ENCODE results near the gene SV2B. TPM values are rescaled to one million over a fixed set of nuclear protein-coding genes. Genes with fewer than 3 reads are reported as not detected.

Gene SV2B
- polyA plus RNA-seq, 2 donors: 0.02 to 0.07 TPM

DNA sequence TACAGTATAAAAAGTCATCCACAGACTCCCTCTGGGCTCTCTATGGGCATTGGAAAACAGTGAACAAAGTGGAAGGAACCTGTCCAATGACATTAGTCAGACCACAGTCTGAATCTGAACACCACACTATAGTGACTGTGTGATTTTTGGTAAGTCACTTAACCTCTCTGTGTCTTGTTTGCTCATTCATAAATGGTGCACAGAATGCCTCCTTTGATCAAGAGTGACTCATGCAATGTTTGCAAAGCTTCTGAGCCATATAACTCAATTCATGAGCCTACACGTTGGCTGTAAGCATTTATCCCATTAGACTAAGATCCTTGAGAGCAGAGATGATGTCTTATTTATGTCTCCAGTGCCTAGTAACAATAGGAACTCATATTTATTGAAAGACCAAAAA is 46.7 kb downstream of the SV2B start:
- no peaks in the 10 kb centered on the region for H3K4me1 ChIP-seq (ENCODE audit: control insufficient read depth in 2 of 2, insufficient read depth in 2 of 2, low read length in 1 of 2)
- H3K4me3 ChIP-seq (ENCODE audit: low read depth in 1 of 2, low read length in 2 of 2): no peak overlapping the region
- H3K9me3 ChIP-seq (ENCODE audit: control insufficient read depth in 2 of 2, insufficient read depth in 1 of 2, low read depth in 1 of 2, low read length in 1 of 2): no peaks in the 10 kb centered on the region
- no peak overlapping the region for H3K27ac ChIP-seq (ENCODE audit: low read depth in 2 of 2, low read length in 1 of 2)
- no peaks in the 10 kb centered on the region for H3K36me3 ChIP-seq (ENCODE audit: control insufficient read depth in 2 of 2, insufficient read depth in 2 of 2, low read length in 1 of 2)
- H3K27me3 ChIP-seq (ENCODE audit: control insufficient read depth in 1 of 2, insufficient read depth in 2 of 2, low read length in 2 of 2): peaks cover 0 to 3% of the 10 kb centered on the region in 2 donors
- 40 to 52% methylated on average over 1 of the region's 1 CpG for WGBS, 2 donors

DNA sequence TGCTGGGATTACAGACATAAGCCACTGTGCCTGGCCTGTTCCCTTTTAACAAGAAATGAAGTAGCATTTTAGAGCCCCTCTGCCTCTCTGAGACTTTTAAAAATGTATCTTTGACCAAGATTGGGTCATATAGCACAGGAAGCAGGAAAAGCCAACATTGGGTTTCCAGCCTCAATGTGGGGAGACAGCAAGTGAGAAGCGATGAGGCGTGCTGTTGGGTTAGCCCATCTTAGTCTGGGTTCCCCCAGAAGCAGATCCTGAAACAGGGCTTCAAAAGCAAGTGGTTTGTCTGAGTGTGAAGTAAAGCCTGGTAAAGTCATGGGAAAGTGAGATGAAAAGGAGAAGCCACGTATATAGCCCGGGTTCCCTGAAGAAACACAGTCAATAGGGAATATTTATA is 48.2 kb downstream of the SV2B start:
- Histone ChIP-seq H3K27ac (ENCODE audit: low read depth in 2 of 2, low read length in 1 of 2) (no peak overlapping the region), H3K36me3 (ENCODE audit: control insufficient read depth in 2 of 2, insufficient read depth in 2 of 2, low read length in 1 of 2) (no peaks in the 10 kb centered on the region), H3K27me3 (ENCODE audit: control insufficient read depth in 1 of 2, insufficient read depth in 2 of 2, low read length in 2 of 2) (peaks cover 0 to 3% of the 10 kb centered on the region in 2 donors), H3K4me1 (ENCODE audit: control insufficient read depth in 2 of 2, insufficient read depth in 2 of 2, low read length in 1 of 2) (no peaks in the 10 kb centered on the region), H3K4me3 (ENCODE audit: low read depth in 1 of 2, low read length in 2 of 2) (no peak overlapping the region), H3K9me3 (ENCODE audit: control insufficient read depth in 2 of 2, insufficient read depth in 1 of 2, low read depth in 1 of 2, low read length in 1 of 2) (no peaks in the 10 kb centered on the region)
- 91 to 95% methylated on average over 4 of the region's 4 CpGs for WGBS, 2 donors

DNA sequence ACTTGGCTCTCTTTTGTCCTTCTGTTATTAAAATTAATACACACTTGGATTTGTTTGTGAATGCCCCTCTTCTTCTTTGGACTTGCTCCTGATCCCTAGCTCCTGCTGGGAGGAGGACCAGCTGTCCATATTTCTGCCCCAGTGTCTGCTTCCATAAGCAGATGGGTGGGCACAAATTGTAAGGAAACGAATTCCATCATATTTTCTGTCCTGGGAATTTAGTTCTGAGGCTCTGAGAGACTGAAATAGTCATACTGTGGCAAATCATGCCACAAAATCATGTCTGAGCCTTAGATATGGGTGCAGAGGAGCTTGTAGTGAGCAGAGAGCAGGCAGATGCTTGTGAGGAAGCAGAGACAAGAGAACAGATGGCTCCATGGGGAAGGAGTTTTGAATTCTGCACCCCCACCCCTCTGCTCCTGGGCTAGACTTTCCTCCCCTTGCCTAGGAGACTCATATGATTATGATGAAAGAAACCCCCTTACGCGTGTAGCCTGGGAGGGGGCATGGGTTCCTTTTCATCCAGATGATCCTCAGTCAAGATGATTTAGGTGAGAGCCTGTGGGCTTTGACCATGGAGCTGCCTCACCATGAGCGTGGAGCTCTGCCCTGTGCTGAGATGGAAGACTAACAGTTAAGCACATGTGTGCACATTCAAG is 50.6 kb downstream of the SV2B start:
- H3K4me1 ChIP-seq (ENCODE audit: control insufficient read depth in 2 of 2, insufficient read depth in 2 of 2, low read length in 1 of 2): no peaks in the 10 kb centered on the region
- H3K4me3 ChIP-seq (ENCODE audit: low read depth in 1 of 2, low read length in 2 of 2): no peak overlapping the region
- no peaks in the 10 kb centered on the region for H3K36me3 ChIP-seq (ENCODE audit: control insufficient read depth in 2 of 2, insufficient read depth in 2 of 2, low read length in 1 of 2)
- no peaks in the 10 kb centered on the region for H3K9me3 ChIP-seq (ENCODE audit: control insufficient read depth in 2 of 2, insufficient read depth in 1 of 2, low read depth in 1 of 2, low read length in 1 of 2)
- peaks cover 0 to 3% of the 10 kb centered on the region in 2 donors for H3K27me3 ChIP-seq (ENCODE audit: control insufficient read depth in 1 of 2, insufficient read depth in 2 of 2, low read length in 2 of 2)
- 69% methylated on average over 4 of the region's 4 CpGs for WGBS, 2 donors
- no peak overlapping the region for H3K27ac ChIP-seq (ENCODE audit: low read depth in 2 of 2, low read length in 1 of 2)

DNA sequence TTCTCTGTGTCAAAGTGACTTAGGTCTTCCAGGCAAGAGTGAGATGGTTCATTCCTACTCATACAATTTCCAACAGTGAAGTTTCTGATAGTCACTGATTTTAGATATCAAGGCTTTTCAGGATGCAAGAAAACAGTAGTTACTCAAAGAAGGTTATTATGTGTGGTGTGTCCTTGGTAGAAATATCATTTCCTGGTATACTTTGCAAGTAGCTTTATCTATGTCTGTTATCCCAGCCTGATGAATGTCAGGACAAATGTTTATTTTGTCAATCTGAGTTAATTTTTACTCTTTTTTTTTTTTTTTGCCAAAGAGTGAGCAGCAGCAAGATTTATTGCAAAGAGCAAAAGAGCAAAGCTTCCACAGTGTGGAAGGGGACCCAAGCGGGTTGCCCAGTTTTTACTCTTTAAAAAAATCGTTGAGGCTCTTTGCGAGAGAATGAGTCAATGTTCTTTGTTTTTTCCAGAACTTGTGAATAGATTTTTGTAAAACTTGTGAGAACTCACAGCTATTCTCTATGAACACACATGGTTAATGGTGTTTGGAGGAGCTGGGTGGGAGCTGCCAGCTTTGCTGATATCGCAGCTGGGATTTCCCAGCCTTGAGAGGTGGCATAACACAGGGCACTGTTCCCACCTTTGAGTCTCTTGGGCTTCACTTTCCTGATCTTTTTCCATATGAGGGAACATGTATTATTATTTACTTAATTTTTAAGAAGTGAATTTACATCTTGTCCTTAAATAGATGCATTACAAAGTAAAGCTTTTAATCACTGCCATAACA is 51.9 kb downstream of the SV2B start:
- Histone ChIP-seq H3K27me3 (ENCODE audit: control insufficient read depth in 1 of 2, insufficient read depth in 2 of 2, low read length in 2 of 2) (peaks cover 0 to 3% of the 10 kb centered on the region in 2 donors), H3K4me3 (ENCODE audit: low read depth in 1 of 2, low read length in 2 of 2) (no peak overlapping the region), H3K4me1 (ENCODE audit: control insufficient read depth in 2 of 2, insufficient read depth in 2 of 2, low read length in 1 of 2) (no peaks in the 10 kb centered on the region), H3K9me3 (ENCODE audit: control insufficient read depth in 2 of 2, insufficient read depth in 1 of 2, low read depth in 1 of 2, low read length in 1 of 2) (no peaks in the 10 kb centered on the region), H3K36me3 (ENCODE audit: control insufficient read depth in 2 of 2, insufficient read depth in 2 of 2, low read length in 1 of 2) (no peaks in the 10 kb centered on the region), H3K27ac (ENCODE audit: low read depth in 2 of 2, low read length in 1 of 2) (no peak overlapping the region)
- WGBS, 2 donors: 54 to 56% methylated on average over 4 of the region's 4 CpGs

DNA sequence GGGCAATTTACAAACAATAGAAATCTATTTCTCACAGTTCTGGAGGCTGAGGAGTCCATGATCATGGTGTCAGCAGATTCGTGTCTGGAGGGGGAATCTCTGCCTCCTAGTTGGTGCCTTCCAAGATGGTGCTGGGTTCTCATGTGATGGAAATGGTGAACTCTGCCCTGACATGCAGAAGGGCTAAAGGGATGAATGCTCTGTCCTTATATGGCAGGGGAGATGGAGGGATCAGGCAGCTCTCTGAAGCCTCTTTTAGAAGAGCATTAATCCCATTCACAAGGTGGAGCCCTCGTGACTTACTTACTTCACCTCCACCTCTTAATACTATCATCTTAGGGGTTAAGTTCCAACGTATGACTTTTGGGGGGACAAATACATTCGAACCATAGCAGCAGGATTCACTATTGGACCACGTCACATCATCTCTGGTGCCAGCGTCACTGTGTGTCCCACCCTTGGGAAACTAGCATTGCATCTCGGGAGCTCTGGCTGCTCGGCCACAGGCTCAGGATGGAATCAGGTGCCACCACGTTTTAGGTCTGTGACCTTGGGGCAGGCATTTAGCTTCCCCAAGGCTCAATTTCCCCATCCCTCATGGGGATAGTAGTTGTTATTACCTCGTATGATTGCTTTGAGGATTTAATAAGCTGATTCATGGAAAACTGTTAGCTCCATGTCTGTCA is 53.0 kb downstream of the SV2B start:
- H3K4me3 ChIP-seq (ENCODE audit: low read depth in 1 of 2, low read length in 2 of 2): no peak overlapping the region

DNA sequence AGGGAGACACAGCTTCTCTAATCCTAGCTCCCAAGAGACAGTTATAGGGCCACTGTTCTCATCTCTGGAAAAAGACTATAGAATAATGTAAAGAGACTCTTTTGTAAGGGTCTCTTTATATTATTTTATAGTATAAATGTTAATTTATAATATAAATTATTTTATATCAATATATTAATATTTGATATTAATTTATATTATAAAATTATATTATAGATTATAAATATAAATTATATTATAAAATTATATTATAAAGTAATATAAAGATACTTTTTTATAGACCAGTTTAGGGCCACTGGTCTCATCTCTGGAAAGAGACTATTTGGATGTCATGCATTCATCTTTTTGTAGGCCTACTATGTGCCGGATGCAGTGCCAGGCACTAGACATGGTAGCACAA is 53.9 kb downstream of the SV2B start:
- Histone ChIP-seq H3K36me3 (ENCODE audit: control insufficient read depth in 2 of 2, insufficient read depth in 2 of 2, low read length in 1 of 2) (no peaks in the 10 kb centered on the region), H3K4me3 (ENCODE audit: low read depth in 1 of 2, low read length in 2 of 2) (no peak overlapping the region), H3K27ac (ENCODE audit: low read depth in 2 of 2, low read length in 1 of 2) (no peak overlapping the region), H3K27me3 (ENCODE audit: control insufficient read depth in 1 of 2, insufficient read depth in 2 of 2, low read length in 2 of 2) (no peaks in the 10 kb centered on the region), H3K9me3 (ENCODE audit: control insufficient read depth in 2 of 2, insufficient read depth in 1 of 2, low read depth in 1 of 2, low read length in 1 of 2) (no peaks in the 10 kb centered on the region), H3K4me1 (ENCODE audit: control insufficient read depth in 2 of 2, insufficient read depth in 2 of 2, low read length in 1 of 2) (no peaks in the 10 kb centered on the region)
- WGBS, 2 donors: 80 to 82% methylated on average over 1 of the region's 1 CpG

More for the DNA sequence above, 53.0 kb downstream of the SV2B start:
- H3K27ac ChIP-seq (ENCODE audit: low read depth in 2 of 2, low read length in 1 of 2): no peak overlapping the region
- H3K27me3 ChIP-seq (ENCODE audit: control insufficient read depth in 1 of 2, insufficient read depth in 2 of 2, low read length in 2 of 2): no peaks in the 10 kb centered on the region
- 73 to 74% methylated on average over 10 of the region's 10 CpGs for WGBS, 2 donors
- no peaks in the 10 kb centered on the region for H3K9me3 ChIP-seq (ENCODE audit: control insufficient read depth in 2 of 2, insufficient read depth in 1 of 2, low read depth in 1 of 2, low read length in 1 of 2)
- no peaks in the 10 kb centered on the region for H3K36me3 ChIP-seq (ENCODE audit: control insufficient read depth in 2 of 2, insufficient read depth in 2 of 2, low read length in 1 of 2)
- no peaks in the 10 kb centered on the region for H3K4me1 ChIP-seq (ENCODE audit: control insufficient read depth in 2 of 2, insufficient read depth in 2 of 2, low read length in 1 of 2)

DNA sequence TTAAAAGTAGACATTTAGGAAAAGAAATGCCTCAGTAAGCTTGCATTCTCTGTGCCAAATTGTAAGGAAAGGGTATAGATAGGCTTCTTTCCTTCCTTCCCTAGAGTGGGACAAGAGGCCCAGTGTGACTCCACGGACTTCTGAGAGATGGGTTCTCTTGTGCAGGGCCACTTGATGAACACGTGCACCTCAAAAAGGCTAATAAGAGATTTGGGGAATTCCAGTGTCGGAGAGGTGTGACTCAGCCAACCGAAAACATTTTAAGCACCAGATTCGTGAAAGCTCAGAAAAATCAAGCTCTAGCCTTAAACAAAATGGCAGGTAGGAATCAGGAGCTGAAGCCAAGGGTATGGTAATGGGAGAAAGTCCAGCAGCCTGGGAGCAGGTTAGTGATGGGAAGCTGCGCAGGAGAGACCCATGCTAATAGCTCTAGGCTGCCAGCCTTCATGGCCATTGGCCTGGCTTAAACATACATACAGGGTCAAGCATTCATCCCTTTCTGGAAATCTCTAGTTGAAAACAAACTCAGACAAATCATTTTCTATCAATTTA is 56.2 kb downstream of the SV2B start:
- Histone ChIP-seq H3K9me3 (ENCODE audit: control insufficient read depth in 2 of 2, insufficient read depth in 1 of 2, low read depth in 1 of 2, low read length in 1 of 2) (no peaks in the 10 kb centered on the region), H3K27ac (ENCODE audit: low read depth in 2 of 2, low read length in 1 of 2) (no peak overlapping the region), H3K27me3 (ENCODE audit: control insufficient read depth in 1 of 2, insufficient read depth in 2 of 2, low read length in 2 of 2) (no peaks in the 10 kb centered on the region), H3K36me3 (ENCODE audit: control insufficient read depth in 2 of 2, insufficient read depth in 2 of 2, low read length in 1 of 2) (no peaks in the 10 kb centered on the region), H3K4me1 (ENCODE audit: control insufficient read depth in 2 of 2, insufficient read depth in 2 of 2, low read length in 1 of 2) (no peaks in the 10 kb centered on the region), H3K4me3 (ENCODE audit: low read depth in 1 of 2, low read length in 2 of 2) (no peak overlapping the region)
- 80 to 83% methylated on average over 6 of the region's 6 CpGs for WGBS, 2 donors

DNA sequence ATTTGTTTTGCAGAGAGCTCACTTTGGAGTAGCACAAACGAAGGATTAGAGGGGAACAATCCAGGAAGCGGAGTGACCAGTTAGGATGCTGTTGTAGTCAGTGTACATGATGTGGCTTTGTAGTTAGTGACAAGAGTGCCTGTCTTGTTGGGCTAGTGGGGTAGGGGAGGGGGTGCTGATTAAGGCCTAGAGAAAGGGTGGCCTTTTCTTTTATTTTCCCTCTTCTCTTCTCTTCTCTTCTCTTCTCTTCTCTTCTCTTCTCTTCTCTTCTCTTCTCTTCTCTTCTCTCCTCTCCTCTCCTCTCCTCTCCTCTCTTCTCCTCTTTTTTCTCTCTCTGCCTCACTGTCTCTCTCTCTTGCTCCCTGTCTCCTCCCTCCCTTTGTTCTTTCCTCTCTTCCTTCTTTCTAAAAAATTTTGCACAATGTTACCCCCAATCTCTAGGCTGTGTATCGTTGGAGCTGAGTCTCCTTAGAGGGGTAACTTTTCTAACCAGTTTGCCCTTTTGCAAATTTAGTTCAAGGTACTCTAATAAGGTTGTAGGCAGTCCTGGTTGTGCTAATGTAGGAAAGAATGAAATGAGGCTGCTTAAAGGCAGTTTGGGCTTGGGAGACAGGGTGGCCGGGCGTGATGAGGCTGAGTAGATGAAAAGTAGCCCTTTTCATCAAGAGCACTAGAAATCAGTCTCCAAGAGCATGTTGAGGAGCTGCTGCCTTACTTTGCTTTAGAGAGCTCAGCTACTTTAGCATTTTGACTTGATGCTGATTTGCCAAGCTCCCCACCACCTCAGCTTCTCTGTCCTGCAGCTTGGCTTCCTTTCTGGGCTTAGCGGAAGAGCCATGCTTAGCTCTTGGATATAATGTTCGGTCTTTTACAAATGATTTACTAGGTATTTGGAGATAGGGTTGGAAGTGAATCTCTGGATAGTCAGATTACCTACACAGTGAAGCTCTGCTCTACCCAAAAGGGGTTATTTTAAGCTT is 58.6 kb downstream of the SV2B start:
- Histone ChIP-seq H3K9me3 (ENCODE audit: control insufficient read depth in 2 of 2, insufficient read depth in 1 of 2, low read depth in 1 of 2, low read length in 1 of 2) (no peaks in the 10 kb centered on the region), H3K27me3 (ENCODE audit: control insufficient read depth in 1 of 2, insufficient read depth in 2 of 2, low read length in 2 of 2) (no peaks in the 10 kb centered on the region), H3K4me1 (ENCODE audit: control insufficient read depth in 2 of 2, insufficient read depth in 2 of 2, low read length in 1 of 2) (no peaks in the 10 kb centered on the region), H3K4me3 (ENCODE audit: low read depth in 1 of 2, low read length in 2 of 2) (no peak overlapping the region), H3K27ac (ENCODE audit: low read depth in 2 of 2, low read length in 1 of 2) (no peak overlapping the region), H3K36me3 (ENCODE audit: control insufficient read depth in 2 of 2, insufficient read depth in 2 of 2, low read length in 1 of 2) (no peaks in the 10 kb centered on the region)
- 83 to 85% methylated on average over 7 of the region's 7 CpGs for WGBS, 2 donors

GRCh38 chr15:91165850-91166249 is 65.8 kb downstream of the SV2B start:
- Histone ChIP-seq H3K27ac (ENCODE audit: low read depth in 2 of 2, low read length in 1 of 2) (no peak overlapping the region), H3K4me1 (ENCODE audit: control insufficient read depth in 2 of 2, insufficient read depth in 2 of 2, low read length in 1 of 2) (no peaks in the 10 kb centered on the region), H3K4me3 (ENCODE audit: low read depth in 1 of 2, low read length in 2 of 2) (no peak overlapping the region), H3K36me3 (ENCODE audit: control insufficient read depth in 2 of 2, insufficient read depth in 2 of 2, low read length in 1 of 2) (no peaks in the 10 kb centered on the region), H3K27me3 (ENCODE audit: control insufficient read depth in 1 of 2, insufficient read depth in 2 of 2, low read length in 2 of 2) (no peaks in the 10 kb centered on the region), H3K9me3 (ENCODE audit: control insufficient read depth in 2 of 2, insufficient read depth in 1 of 2, low read depth in 1 of 2, low read length in 1 of 2) (no peaks in the 10 kb centered on the region)
- 84 to 88% methylated on average over 1 of the region's 1 CpG for WGBS, 2 donors
